HEK293 (cell line): Measurements from ENCODE around the gene TRIM13.

Experiments used
- CTCF ChIA-PET: fragments of 350-600 bp; formaldehyde crosslinking; extraction: SDS; loops from one replicate; lab custom pipeline; 2021; ENCODE audit warnings: antibody characterized with exemption; lab: Yijun Ruan, JAX
- POLR2A ChIA-PET: fragments of 300-600 bp; formaldehyde crosslinking; extraction: SDS; loops from one replicate; lab custom pipeline; 2020; ENCODE audit warnings: antibody characterized with exemption, inconsistent platforms; lab: Yijun Ruan, JAX
- H3K27ac ChIP-seq: fragments of 200-500 bp; sonication (Bioruptor generic); 2 replicates; pipeline ENCODE4 v1.5.1; 2014; ENCODE audit warnings: low read depth, low read length, control low read depth, inconsistent platforms; ENCODE audit errors: extremely low read depth
- H3K36me3 ChIP-seq, 2 experiments: fragments of 200-500 bp in 1 of 2; sonication (Bioruptor generic) in 1 of 2; 1 replicate in 1 of 2; 2 replicates in 1 of 2; pipeline ENCODE4 v1.5.1; 2014 to 2017; ENCODE audit warnings: inconsistent platforms in 2 of 2, low read length in 2 of 2; ENCODE audit not compliant: control insufficient read depth in 2 of 2, insufficient read depth in 1 of 2
- H3K4me1 ChIP-seq: fragments of 200-500 bp; sonication (Bioruptor generic); 2 replicates; pipeline ENCODE4 v1.5.1; 2014; ENCODE audit warnings: mild to moderate bottlenecking, low read length, inconsistent platforms; ENCODE audit not compliant: control insufficient read depth, insufficient read depth
- H3K4me3 ChIP-seq: 2 replicates; pipeline ENCODE4 v1.5.1; 2011; ENCODE audit warnings: low read depth, mild to moderate bottlenecking, control low read depth, low read length, moderate library complexity
- H3K9me3 ChIP-seq: fragments of 200-500 bp; sonication (Bioruptor generic); 2 replicates; pipeline ENCODE4 v1.5.1; 2014; ENCODE audit warnings: low read depth, low read length, inconsistent platforms; ENCODE audit not compliant: control insufficient read depth, insufficient read depth
- IKZF3 ChIP-seq: fragments of 450-650 bp; IDR thresholded peaks from 2 replicates; pipeline ENCODE4 v1.5.0; 2018; ENCODE audit warnings: missing biosample characterization, mild to moderate bottlenecking, missing genetic modification characterization, moderate library complexity
- MEIS1 ChIP-seq: sonication (generic); formaldehyde crosslinking; IDR thresholded peaks from 2 replicates; pipeline ENCODE4 v1.8.1; 2022; ENCODE audit warnings: missing genetic modification reagents, mild to moderate bottlenecking, borderline replicate concordance
- MYNN ChIP-seq: fragments of 450-650 bp; formaldehyde crosslinking; IDR thresholded peaks from 2 replicates; pipeline ENCODE4 v1.5.1; 2016; ENCODE audit warnings: missing biosample characterization, missing genetic modification characterization, borderline replicate concordance
- MZF1 ChIP-seq: fragments of 450-650 bp; formaldehyde crosslinking; IDR thresholded peaks from 2 replicates; pipeline ENCODE4 v1.5.1; 2017; ENCODE audit warnings: missing biosample characterization, missing genetic modification characterization, borderline replicate concordance
- SCRT1 ChIP-seq: fragments of 450-650 bp; formaldehyde crosslinking; IDR thresholded peaks from 2 replicates; pipeline ENCODE4 v1.5.1; 2016; ENCODE audit warnings: missing biosample characterization, missing genetic modification characterization, borderline replicate concordance
- SCRT2 ChIP-seq: fragments of 450-650 bp; formaldehyde crosslinking; IDR thresholded peaks from 2 replicates; pipeline ENCODE4 v1.5.1; 2016; ENCODE audit warnings: missing biosample characterization, missing genetic modification characterization
- ZFP37 ChIP-seq: fragments of 450-650 bp; formaldehyde crosslinking; IDR thresholded peaks from 2 replicates; pipeline ENCODE4 v1.5.1; 2016; ENCODE audit warnings: missing biosample characterization, missing genetic modification characterization
- ZNF132 ChIP-seq: fragments of 450-650 bp; formaldehyde crosslinking; IDR thresholded peaks from 2 replicates; pipeline ENCODE4 v1.5.1; 2017; ENCODE audit warnings: missing biosample characterization, missing genetic modification characterization, borderline replicate concordance
- ZNF133 ChIP-seq: fragments of 450-650 bp; formaldehyde crosslinking; IDR thresholded peaks from 2 replicates; pipeline ENCODE4 v1.5.1; 2016; ENCODE audit warnings: missing biosample characterization, missing genetic modification characterization
- ZNF138 ChIP-seq: fragments of 450-650 bp; formaldehyde crosslinking; IDR thresholded peaks from 2 replicates; pipeline ENCODE4 v1.5.1; 2016; ENCODE audit warnings: missing biosample characterization, missing genetic modification characterization, borderline replicate concordance
- ZNF266 ChIP-seq: fragments of 450-650 bp; formaldehyde crosslinking; IDR thresholded peaks from 2 replicates; pipeline ENCODE4 v1.5.1; 2016; ENCODE audit warnings: missing biosample characterization, missing genetic modification characterization, low read depth
- ZNF354C ChIP-seq: fragments of 450-650 bp; formaldehyde crosslinking; IDR thresholded peaks from 2 replicates; pipeline ENCODE4 v1.5.1; 2016; ENCODE audit warnings: missing biosample characterization, missing genetic modification characterization, low read depth, borderline replicate concordance
- ZNF433 ChIP-seq: fragments of 450-650 bp; formaldehyde crosslinking; IDR thresholded peaks from 2 replicates; pipeline ENCODE4 v1.5.1; 2016; ENCODE audit warnings: missing biosample characterization, missing genetic modification characterization, low read depth
- ZNF48 ChIP-seq: fragments of 450-650 bp; formaldehyde crosslinking; IDR thresholded peaks from 2 replicates; pipeline ENCODE4 v1.5.1; 2016; ENCODE audit warnings: missing biosample characterization, missing genetic modification characterization
- ZNF544 ChIP-seq: fragments of 450-650 bp; formaldehyde crosslinking; IDR thresholded peaks from 2 replicates; pipeline ENCODE4 v1.5.0; 2017; ENCODE audit warnings: missing biosample characterization, missing genetic modification characterization
- ZNF600 ChIP-seq: fragments of 450-650 bp; formaldehyde crosslinking; IDR thresholded peaks from 2 replicates; pipeline ENCODE4 v1.5.1; 2016; ENCODE audit warnings: missing biosample characterization, missing genetic modification characterization
- ZNF747 ChIP-seq: fragments of 450-650 bp; formaldehyde crosslinking; IDR thresholded peaks from 2 replicates; pipeline ENCODE4 v1.5.1; 2016; ENCODE audit warnings: missing biosample characterization, missing genetic modification characterization
- ZNF768 ChIP-seq: fragments of 450-650 bp; formaldehyde crosslinking; IDR thresholded peaks from 2 replicates; pipeline ENCODE4 v1.5.1; 2018; ENCODE audit warnings: missing biosample characterization, mild to moderate bottlenecking, missing genetic modification characterization
- ZSCAN16 ChIP-seq: fragments of 450-650 bp; formaldehyde crosslinking; IDR thresholded peaks from 2 replicates; pipeline ENCODE4 v1.5.1; 2016; ENCODE audit warnings: missing biosample characterization, missing genetic modification characterization
- TF ChIP-seq, protein P1 (sequence below): fragments of 450-650 bp; formaldehyde crosslinking; IDR thresholded peaks from 2 replicates; pipeline ENCODE4 v1.5.1; 2017; ENCODE audit warnings: missing biosample characterization, missing genetic modification characterization
- TF ChIP-seq, protein P2 (sequence below): fragments of 450-650 bp; formaldehyde crosslinking; IDR thresholded peaks from 2 replicates; pipeline ENCODE4 v1.5.1; 2016; ENCODE audit warnings: missing biosample characterization, missing genetic modification characterization

Gene TRIM13

DNA sequence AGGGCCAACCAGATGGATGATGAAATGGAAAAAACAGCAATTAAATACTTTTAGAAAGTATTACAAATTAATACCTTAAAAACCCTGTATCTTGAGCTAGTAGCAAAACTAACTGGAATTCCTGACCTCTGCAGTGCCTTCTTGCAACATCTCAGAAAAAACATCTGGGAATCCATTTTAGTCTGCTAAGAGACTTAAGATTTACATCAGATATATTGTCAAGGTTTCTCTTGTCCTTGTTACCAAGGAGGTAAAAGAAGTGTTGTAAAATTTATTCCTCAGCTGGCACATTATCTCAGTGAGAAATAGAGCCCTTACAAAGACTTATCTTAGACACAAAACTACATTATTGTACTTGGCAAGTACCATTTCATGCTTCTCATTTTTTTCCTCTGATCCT is 36.9 kb downstream of the TRIM13 start:
- Histone ChIP-seq H3K36me3 (no peaks in the 10 kb centered on the region), H3K27ac (no peak overlapping the region), H3K9me3 (no peaks in the 10 kb centered on the region), H3K4me3 (no peak overlapping the region), H3K4me1 (no peaks in the 10 kb centered on the region)
- TF ChIP-seq ZNF747 (tag by site-specific recombination), result no peak
- TF ChIP-seq, protein P1, sequence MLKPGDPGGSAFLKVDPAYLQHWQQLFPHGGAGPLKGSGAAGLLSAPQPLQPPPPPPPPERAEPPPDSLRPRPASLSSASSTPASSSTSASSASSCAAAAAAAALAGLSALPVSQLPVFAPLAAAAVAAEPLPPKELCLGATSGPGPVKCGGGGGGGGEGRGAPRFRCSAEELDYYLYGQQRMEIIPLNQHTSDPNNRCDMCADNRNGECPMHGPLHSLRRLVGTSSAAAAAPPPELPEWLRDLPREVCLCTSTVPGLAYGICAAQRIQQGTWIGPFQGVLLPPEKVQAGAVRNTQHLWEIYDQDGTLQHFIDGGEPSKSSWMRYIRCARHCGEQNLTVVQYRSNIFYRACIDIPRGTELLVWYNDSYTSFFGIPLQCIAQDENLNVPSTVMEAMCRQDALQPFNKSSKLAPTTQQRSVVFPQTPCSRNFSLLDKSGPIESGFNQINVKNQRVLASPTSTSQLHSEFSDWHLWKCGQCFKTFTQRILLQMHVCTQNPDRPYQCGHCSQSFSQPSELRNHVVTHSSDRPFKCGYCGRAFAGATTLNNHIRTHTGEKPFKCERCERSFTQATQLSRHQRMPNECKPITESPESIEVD (tag by site-specific recombination), result 0 out of 2 replicates have a peak, but pooled peaks have one; percentile 20
- ChIA-PET CTCF (interaction anchor here (0.5 kb wide), 1 partner anchor 50 kb away, joined by 3 read pairs; no protein-coding TSS in a partner anchor), POLR2A (interaction anchor here (1.3 kb wide), 1 partner anchor 37 kb away, joined by 4 read pairs; the partner anchor contains the start of gene TRIM13)

DNA sequence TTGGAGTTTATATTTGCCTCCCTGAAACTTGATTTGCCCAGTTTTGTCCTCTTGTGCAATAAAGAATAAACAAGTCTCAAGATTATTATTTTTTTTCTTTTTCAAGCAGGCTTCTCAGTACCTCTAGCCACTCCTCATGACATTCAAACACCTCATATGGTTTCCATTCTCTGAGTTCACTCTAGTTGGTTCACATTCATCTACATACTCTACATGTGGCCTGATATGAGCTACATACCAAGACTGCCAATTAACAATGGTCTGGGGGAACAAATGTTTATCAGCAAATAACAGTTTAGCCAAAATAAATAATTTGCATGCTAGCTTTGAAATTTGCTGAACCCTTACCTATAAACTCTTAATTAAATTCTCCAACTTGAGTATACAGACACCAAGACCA is 40.9 kb downstream of the TRIM13 start:
- TF ChIP-seq ZNF600 (tag by site-specific recombination), result no peak
- TF ChIP-seq ZNF433, result no peak
- no peaks in the 10 kb centered on the region for H3K9me3 ChIP-seq
- H3K36me3 ChIP-seq, result peaks cover 3 to 8% of the 10 kb centered on the region in 2 experiments
- no peak overlapping the region for H3K27ac ChIP-seq
- ChIA-PET POLR2A (no interaction called here), CTCF (no interaction called here)
- no peak overlapping the region for H3K4me3 ChIP-seq
- no peaks in the 10 kb centered on the region for H3K4me1 ChIP-seq

DNA sequence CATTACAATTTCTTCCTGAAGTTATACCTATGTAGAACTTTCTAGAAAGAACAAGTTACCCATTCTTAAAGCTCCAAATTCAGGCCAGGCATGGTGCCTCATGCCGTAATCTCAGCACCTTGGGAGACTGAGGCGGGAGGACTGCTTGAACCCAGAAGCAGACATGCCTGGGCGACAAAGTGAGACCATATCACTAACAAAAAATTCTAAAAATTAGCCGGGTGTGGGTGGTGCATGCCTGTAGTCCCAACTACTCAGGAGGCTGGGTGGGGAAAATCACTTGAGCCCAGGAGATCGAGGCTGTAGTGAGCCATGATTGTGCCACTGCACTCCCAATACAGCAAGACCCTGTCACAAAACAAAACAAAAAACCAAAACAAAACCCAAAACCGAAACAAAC is 41.4 kb downstream of the TRIM13 start:
- Histone ChIP-seq H3K4me1 (no peaks in the 10 kb centered on the region), H3K4me3 (no peak overlapping the region)
- POLR2A ChIA-PET, result no interaction called here

DNA sequence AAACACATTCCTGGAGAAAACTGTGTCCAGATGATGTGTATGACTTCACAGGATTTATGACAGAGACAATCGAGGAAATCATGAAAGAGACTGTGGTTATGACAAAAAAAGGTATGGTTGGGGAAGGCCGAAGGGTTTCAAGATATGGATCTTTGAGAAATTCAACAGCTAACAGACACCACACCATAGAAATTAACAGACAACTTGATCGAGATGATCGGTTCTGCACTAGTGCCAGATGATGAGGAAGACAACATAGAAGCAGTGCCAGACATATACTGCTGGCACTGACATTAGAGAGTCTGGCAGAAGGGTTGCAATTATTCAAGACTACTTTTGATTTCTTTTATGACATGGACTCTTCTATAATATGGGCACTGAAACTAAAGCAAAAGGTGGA is 55.6 kb downstream of the TRIM13 start:
- no peaks in the 10 kb centered on the region for H3K4me1 ChIP-seq
- peaks cover 14 to 27% of the 10 kb centered on the region in 2 experiments for H3K36me3 ChIP-seq
- ChIA-PET CTCF (no interaction called here), POLR2A (interaction anchor here (0.6 kb wide), 1 partner anchor 64 kb away, joined by 3 read pairs; no protein-coding TSS in a partner anchor)
- H3K4me3 ChIP-seq, result no peak overlapping the region
- TF ChIP-seq ZSCAN16 (tag by site-specific recombination) (no peak), ZNF354C (no peak), IKZF3 (tag by site-specific recombination) (no peak), ZNF48 (tag by site-specific recombination) (no peak), ZNF768 (no peak), ZNF138 (tag by site-specific recombination) (no peak), ZFP37 (no peak), ZNF266 (tag by site-specific recombination) (no peak), ZNF132 (tag by site-specific recombination) (no peak)
- TF ChIP-seq, protein P2, sequence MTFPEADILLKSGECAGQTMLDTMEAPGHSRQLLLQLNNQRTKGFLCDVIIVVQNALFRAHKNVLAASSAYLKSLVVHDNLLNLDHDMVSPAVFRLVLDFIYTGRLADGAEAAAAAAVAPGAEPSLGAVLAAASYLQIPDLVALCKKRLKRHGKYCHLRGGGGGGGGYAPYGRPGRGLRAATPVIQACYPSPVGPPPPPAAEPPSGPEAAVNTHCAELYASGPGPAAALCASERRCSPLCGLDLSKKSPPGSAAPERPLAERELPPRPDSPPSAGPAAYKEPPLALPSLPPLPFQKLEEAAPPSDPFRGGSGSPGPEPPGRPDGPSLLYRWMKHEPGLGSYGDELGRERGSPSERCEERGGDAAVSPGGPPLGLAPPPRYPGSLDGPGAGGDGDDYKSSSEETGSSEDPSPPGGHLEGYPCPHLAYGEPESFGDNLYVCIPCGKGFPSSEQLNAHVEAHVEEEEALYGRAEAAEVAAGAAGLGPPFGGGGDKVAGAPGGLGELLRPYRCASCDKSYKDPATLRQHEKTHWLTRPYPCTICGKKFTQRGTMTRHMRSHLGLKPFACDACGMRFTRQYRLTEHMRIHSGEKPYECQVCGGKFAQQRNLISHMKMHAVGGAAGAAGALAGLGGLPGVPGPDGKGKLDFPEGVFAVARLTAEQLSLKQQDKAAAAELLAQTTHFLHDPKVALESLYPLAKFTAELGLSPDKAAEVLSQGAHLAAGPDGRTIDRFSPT (tag by site-specific recombination), result no peak
- TF ChIP-seq, protein P1 (tag by site-specific recombination), result no peak
- no peaks in the 10 kb centered on the region for H3K9me3 ChIP-seq
- H3K27ac ChIP-seq, result no peak overlapping the region

More for the DNA sequence above, 41.4 kb downstream of the TRIM13 start:
- Histone ChIP-seq H3K27ac (no peak overlapping the region), H3K9me3 (no peaks in the 10 kb centered on the region), H3K36me3 (peaks cover 3 to 12% of the 10 kb centered on the region in 2 experiments)
- TF ChIP-seq SCRT1 (tag by site-specific recombination) (no peak), SCRT2 (no peak), MYNN (tag by site-specific recombination) (no peak), ZNF133 (tag by site-specific recombination) (no peak), MEIS1 (CRISPR knock-in tag) (no peak), ZNF544 (tag by site-specific recombination) (no peak), MZF1 (tag by site-specific recombination) (no peak)
- CTCF ChIA-PET, result no interaction called here
